Neural progenitor cell (in vitro differentiated cells): ENCODE data around the gene BLTP3A.

ENCODE experiments used
- CTCF ChIP-seq: fragments of 200-600 bp; sonication (generic); IDR thresholded peaks from 2 replicates; pipeline ENCODE4 v1.5.1; 2017; ENCODE audit warnings: antibody characterized with exemption, mild to moderate bottlenecking
- EZH2phosphoT487 ChIP-seq: fragments of 200-600 bp; sonication (generic); IDR thresholded peaks from 2 replicates; pipeline ENCODE4 v1.6.1; 2017; ENCODE audit warnings: antibody characterized with exemption

GRCh38 chr6:34810017-34810882 lies 18.4 kb downstream of the BLTP3A start:
- TF ChIP-seq CTCF (no peak), EZH2phosphoT487 (no peak)
